CMK (cell line): ENCODE data around the gene CAPN5.

Experiments used
- DNase-seq: peaks from one replicate; pipeline ENCODE4 v3.0.0-alpha.2; 2010; ENCODE audit warnings: low read depth

The CAPN5 gene

GRCh38 chr11:77118971-77119370 lies 52.2 kb downstream of the CAPN5 start:
- DNase-seq, result no peak

DNA sequence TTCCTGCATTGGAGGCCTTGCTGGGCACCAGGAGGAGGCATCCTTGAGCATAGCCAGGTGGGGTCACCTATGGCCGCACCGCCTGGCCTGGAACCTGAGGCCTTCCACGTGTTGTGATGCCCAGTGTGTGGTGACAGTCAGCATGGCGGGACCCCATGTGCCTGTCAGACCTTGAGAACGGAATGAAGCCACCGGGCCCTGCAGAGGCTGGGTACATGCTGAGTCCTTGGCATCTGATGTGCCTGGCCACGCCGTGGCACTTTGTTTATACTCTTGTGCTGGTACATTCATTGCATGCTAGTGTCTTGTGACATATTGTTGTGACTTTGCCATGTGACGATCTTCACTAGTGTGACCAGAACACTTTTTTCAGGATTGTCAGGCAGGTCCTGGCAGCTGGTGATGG lies 52.8 kb downstream of the CAPN5 start:
- DNase-seq, result no peak

GRCh38 chr11:77120571-77120970 lies 53.8 kb downstream of the CAPN5 start:
- DNase-seq, result no peak

GRCh38 chr11:77121096-77121640 lies 54.4 kb downstream of the CAPN5 start:
- peak; percentile 25 for DNase-seq

DNA sequence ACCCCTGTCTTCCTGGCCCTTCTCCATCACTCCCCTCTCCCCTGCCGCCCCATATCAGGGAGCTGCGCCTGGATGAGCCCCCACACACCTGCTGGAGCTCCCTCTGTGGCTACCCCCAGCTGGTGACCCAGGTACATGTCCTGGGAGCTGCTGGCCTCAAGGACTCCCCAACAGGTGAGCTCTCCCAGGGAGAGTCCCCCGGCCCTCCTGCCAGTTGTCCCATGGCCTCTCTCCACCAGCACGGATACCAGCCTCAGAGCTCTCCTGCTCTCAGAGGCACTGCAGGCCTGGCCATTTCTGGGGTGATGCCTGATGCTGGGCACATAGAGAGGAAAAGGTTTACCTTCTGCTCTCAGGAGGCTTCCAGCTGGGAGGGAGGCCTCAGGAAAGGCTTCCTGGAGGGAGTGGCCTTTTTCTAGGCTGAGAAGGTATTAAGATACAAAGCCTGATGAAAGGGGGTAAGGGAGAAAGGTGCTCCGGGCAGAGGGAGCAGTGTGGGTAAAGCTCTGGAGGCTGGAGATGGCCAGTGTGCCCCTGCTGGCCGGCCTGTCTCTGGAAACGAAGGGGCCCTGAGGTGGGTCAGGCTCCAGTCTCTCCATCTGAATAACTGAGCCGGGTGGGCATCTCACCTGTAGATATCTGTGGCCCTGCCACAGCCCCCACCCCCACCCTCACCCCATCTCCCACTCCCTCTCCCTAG lies 55.3 kb downstream of the CAPN5 start:
- DNase-seq, result no peak

GRCh38 chr11:77122576-77123212 lies 55.9 kb downstream of the CAPN5 start:
- DNase-seq, result no peak

DNA sequence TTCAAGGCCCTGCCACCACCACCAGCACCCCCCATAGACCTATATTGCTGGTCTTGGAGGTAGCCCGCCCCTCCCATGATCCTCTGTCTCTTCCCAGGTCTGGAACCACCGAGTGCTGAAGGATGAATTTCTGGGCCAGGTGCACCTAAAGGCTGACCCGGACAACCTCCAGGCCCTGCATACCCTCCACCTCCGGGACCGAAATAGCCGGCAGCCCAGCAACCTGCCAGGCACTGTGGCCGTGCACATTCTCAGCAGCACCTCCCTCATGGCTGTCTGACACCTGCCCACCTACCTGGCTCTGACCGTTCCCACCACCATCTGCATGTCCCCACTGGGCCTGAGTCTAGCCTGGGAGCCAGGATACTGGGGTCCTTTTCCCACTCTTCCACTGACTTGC lies 56.8 kb downstream of the CAPN5 start:
- no peak for DNase-seq

GRCh38 chr11:77124041-77124440 lies 57.3 kb downstream of the CAPN5 start:
- DNase-seq, result no peak

DNA sequence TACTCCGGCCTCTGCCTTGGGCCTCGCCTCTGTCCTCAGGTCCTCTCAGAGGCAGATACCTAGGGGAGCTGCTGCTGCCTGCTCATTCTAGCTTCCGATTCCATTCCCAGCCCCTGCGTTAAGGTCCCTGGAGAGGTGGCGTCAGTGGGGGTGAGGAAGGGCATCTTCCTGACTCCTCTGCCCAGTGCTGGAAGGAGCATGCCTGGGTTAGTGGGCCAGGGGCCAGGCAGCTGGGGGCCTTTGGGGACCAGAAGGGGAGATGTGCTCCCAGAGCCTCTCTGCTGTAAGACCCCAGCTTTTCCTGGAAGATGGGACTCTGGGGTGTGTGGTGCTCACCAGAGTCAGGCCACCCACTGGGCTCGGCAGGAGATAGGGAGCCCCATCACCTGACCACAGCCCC lies 57.7 kb downstream of the CAPN5 start:
- no peak for DNase-seq

GRCh38 chr11:77125191-77125590 lies 58.4 kb downstream of the CAPN5 start:
- no peak for DNase-seq

- no peak for DNase-seq
Observed at GRCh38 chr11:77125695-77126094, 58.9 kb downstream of the CAPN5 start.

DNA sequence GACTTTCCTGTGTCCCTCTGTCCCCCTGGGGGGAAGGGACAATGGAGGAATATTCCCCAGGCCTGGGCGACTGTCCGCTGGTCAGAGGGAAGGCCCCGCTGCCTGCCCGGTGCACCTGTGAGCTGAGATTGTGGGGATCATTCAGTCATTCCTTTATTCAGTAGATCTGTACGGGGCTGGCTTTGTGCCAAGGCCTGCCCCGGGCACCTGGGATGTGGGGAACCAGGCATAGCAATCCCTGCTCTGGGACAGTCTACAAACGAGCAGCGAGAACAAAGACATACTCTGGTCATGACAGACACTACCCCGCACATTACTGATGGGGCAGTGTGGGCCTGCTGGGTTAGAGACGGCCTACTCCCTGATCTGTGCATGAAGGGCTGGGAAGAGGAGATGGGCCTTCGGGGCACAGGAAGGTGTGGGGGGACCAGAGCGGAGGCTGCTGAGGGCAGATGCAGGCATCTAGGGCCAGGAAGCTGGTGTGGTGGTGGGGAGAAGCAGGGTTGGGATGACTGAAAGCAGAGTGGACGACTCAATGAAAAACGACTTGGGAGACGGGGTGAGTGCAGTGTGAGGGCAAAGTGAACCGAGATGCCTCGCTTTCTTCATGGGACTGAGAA lies 59.5 kb downstream of the CAPN5 start:
- DNase-seq, result no peak

DNA sequence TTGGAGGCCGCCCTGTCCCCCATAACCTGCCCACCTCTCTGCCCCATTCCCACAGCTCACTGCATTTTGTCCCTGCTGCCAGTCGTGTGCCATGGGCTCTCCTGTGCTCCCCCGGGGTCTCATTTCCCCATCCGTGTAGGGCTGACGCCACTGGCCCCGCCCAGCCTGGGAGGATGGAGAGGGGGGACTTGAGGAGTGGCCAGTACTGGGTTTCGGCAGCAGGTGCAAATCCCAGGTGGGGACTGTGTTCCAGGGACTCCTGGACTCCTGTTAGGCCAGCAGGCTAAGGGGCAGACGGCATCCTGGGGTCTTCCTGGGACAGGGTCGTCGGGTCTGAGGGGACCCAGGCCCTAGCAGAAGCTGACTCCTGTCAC lies 60.1 kb downstream of the CAPN5 start:
- DNase-seq, result no peak

DNA sequence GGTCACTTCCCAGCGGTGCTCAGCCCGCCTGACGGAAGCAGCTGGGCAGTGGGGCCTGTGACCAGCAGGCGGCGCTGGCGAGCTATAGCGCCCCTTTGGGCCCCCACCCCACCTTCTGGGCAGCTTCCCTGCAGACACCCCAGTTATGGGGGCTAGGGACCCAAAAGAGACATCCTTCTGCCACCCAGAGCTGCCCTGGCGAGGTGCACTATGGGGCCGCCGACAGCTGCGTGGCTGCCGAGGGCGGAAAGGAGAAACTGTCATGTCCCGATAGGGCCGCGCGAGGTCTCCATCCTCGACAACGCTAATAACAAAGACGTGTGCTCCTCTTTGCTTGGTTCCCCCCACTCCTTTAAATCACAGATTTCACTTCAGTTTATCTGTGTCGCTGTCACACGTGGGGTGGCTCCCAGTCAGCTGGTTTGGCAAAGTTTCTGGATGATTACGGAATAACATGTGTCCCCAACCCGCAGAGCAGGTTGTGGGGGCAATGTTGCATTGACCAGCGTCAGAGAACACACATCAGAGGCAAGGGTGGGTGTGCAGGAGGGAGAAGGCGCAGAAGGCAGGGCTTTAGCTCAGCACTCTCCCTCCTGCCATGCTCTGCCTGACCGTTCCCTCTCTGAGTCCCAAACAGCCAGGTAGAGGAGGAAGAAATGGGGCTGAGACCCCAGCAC lies 60.6 kb downstream of the CAPN5 start:
- no peak for DNase-seq

- DNase-seq, result no peak
Observed at GRCh38 chr11:77127920-77128691, 61.3 kb downstream of the CAPN5 start, which contains the start of gene MYO7A. Gene MYO7A (plus strand): TSS chr11:77128246. CDS start chr11:77130635, 2,389 bp downstream.

DNA sequence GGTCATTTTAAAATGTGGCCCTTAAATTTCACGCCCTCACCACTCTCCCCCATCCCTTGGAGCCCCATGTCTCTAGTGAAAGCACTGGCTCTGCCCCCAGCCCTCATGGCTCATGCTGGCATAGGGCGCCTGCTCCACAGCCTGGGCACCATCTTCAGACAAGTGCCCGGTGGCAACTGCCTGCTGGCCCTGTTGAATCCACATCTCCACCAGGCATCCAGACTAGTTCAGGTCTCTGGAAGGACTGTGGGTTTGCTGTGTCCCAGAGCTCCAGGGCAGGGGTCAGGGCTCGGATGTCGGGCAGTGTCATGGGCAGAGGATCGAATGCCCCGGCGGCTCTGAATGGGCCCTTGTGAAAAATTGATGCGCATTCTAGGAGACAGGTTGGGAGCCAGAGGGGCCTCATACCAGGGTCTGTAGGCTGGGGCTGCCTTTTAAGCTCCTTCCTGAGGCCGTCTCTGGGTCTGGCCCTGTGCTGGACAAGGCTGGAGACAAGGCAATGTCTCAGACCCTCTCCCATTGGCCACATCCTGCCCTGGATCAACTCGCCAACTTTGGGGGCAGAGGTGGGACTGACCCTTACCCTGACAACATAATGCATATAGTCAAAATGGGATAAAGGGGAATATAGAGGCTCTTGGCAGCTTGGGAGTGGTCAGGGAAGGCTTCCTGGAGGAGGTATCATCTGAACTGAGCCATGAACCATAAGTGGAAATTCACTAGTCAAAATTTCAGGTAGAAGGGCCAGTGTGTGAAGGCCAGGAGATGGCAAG lies 62.5 kb downstream of the CAPN5 start:
- DNase-seq, result no peak

DNA sequence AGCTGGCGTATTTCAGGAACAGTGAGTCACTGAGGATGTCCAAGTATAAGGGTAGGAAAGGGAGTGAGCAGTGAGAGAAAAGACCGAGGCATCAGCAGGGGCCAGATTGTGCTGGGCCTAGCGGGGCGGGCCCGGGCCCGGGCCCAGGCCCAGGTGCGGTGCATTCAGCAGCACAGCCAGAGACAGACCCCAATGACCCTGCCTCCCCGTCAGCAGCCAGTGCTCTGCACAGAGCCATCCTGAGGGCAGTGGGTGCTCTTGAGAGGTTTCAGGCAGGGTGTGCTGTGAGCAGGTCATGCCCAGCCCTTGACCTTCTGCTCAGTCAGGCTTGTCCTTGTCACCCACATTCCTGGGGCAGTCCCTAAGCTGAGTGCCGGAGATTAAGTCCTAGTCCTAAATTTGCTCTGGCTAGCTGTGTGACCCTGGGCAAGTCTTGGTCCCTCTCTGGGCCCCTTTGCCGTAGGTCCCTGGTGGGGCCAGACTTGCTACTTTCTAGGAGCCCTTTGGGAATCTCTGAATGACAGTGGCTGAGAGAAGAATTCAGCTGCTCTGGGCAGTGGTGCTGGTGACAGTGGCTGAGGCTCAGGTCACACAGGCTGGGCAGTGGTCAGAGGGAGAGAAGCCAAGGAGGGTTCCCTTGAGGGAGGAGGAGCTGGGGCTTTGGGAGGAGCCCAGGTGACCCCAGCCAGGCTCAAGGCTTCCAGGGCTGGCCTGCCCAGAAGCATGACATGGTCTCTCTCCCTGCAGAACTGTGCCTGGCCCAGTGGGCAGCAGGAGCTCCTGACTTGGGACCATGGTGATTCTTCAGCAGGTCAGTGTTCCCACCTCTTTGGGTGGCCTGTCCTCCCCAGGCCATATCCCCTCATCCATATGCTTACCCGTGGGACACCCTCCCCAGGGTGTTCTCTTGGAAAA lies 63.3 kb downstream of the CAPN5 start:
- no peak for DNase-seq

GRCh38 chr11:77130763-77131513 lies 64.2 kb downstream of the CAPN5 start:
- no peak for DNase-seq

DNA sequence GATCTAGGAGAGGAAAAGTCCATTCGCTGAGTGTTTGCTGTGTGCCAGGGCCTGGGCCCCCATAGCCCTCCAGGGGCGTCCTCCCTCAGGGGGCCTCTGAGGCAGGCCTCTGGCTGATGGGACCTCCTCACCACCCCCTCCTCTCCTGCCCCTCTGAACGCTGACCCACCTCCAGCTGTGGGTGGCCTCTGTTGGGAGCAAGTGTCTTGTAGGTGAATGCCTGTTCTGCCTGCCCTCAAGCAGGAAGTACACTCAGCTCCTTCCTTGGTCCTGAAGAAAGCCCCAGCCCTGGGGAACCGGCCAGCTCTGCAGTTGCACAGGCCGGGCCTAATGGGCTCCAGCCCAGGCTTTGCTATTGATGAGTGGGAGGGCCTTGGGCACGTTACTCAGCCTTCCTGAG lies 64.8 kb downstream of the CAPN5 start:
- no peak for DNase-seq
